ENCODE results near the gene SKI. TPM values are rescaled to one million over a fixed set of nuclear protein-coding genes. Genes with fewer than 3 reads are reported as not detected.

Gene SKI
- total RNA-seq, 2 experiments from 2014 or later = 4.7 to 11.7 TPM

- CTCF ChIA-PET (ENCODE audit: unreplicated experiment) = no interaction called here
- BruUV-seq (replicated peaks) = no TSS peak
- DNase-seq (ENCODE audit: low spot score) = no peak
- no peak overlapping the region for H3K4me2 ChIP-seq (ENCODE audit: low read length)
- H3K79me2 ChIP-seq (ENCODE audit: insufficient read depth, low read depth, low read length) = no peaks in the 10 kb centered on the region
- no peak overlapping the region for H3K4me3 ChIP-seq (ENCODE audit: low read depth, low read length, poor library complexity, severe bottlenecking)
- no peak for TF ChIP-seq EZH2phosphoT487 (IDR thresholded peaks at IDR 0.05; ENCODE audit: borderline replicate concordance, low read depth, low read length)
- TF ChIP-seq CTCF (conservative IDR thresholded peaks at IDR 0.05; ENCODE audit: low read length) = no peak
- H2AFZ ChIP-seq (ENCODE audit: low read length) = no peak overlapping the region
- POLR2A ChIA-PET = no interaction called here
- intact Hi-C loops (cut with micrococcal nuclease; ENCODE audit: unreplicated experiment) = no loop called here
- H3K4me1 ChIP-seq (ENCODE audit: insufficient read depth, low read length, poor library complexity, severe bottlenecking) = no peaks in the 10 kb centered on the region
- no peaks in the 10 kb centered on the region; the same call in 1 of the 2 replicates for H4K20me1 ChIP-seq (ENCODE audit: insufficient read depth, low read length)
- H3K9me2 ChIP-seq (ENCODE audit: insufficient read depth, low read length) = no peaks in the 10 kb centered on the region
- H3K27ac ChIP-seq (ENCODE audit: low read depth, low read length, poor library complexity, severe bottlenecking) = no peak overlapping the region
- no peaks in the 10 kb centered on the region for H3K9me3 ChIP-seq (ENCODE audit: low read length)
- H3K36me3 ChIP-seq (ENCODE audit: insufficient read depth, low read length) = no peaks in the 10 kb centered on the region
Observed at GRCh38 chr1:2216767-2217058, 11.4 kb upstream of the SKI start.

GRCh38 chr1:2221271-2221670 lies 6.8 kb upstream of the SKI start:
- H3K36me3 ChIP-seq (ENCODE audit: insufficient read depth, low read length) = no peaks in the 10 kb centered on the region
- no peak overlapping the region for H2AFZ ChIP-seq (ENCODE audit: low read length)
- H3K4me1 ChIP-seq (ENCODE audit: insufficient read depth, low read length, poor library complexity, severe bottlenecking) = no peaks in the 10 kb centered on the region
- no peaks in the 10 kb centered on the region for H3K79me2 ChIP-seq (ENCODE audit: insufficient read depth, low read depth, low read length)
- intact Hi-C loops (cut with micrococcal nuclease; ENCODE audit: unreplicated experiment) = no loop called here
- DNase-seq (ENCODE audit: low spot score) = no peak
- no peaks in the 10 kb centered on the region; the same call in 1 of the 2 replicates for H4K20me1 ChIP-seq (ENCODE audit: insufficient read depth, low read length)
- H3K9me3 ChIP-seq (ENCODE audit: low read length) = no peaks in the 10 kb centered on the region
- no TSS peak for BruUV-seq (replicated peaks)
- no peak overlapping the region for H3K4me3 ChIP-seq (ENCODE audit: low read depth, low read length, poor library complexity, severe bottlenecking)
- no peak for TF ChIP-seq CTCF (conservative IDR thresholded peaks at IDR 0.05; ENCODE audit: low read length)
- no peak overlapping the region for H3K27ac ChIP-seq (ENCODE audit: low read depth, low read length, poor library complexity, severe bottlenecking)
- H3K4me2 ChIP-seq (ENCODE audit: low read length) = no peak overlapping the region
- ChIA-PET POLR2A (interaction anchor here (0.6 kb wide), 1 partner anchor 27 kb away, joined by 3 read pairs; no protein-coding TSS in a partner anchor), CTCF (ENCODE audit: unreplicated experiment) (no interaction called here)
- H3K9me2 ChIP-seq (ENCODE audit: insufficient read depth, low read length) = no peaks in the 10 kb centered on the region

- no peak overlapping the region for H3K27ac ChIP-seq (ENCODE audit: low read depth, low read length, poor library complexity, severe bottlenecking)
- BruUV-seq (replicated peaks) = no TSS peak
- H2AFZ ChIP-seq (ENCODE audit: low read length) = no peak overlapping the region
- H3K4me1 ChIP-seq (ENCODE audit: insufficient read depth, low read length, poor library complexity, severe bottlenecking) = peaks cover 3% of the 10 kb centered on the region
- intact Hi-C loops (cut with micrococcal nuclease; ENCODE audit: unreplicated experiment) = no loop called here
- H4K20me1 ChIP-seq (ENCODE audit: insufficient read depth, low read length) = no peaks in the 10 kb centered on the region
- H3K79me2 ChIP-seq (ENCODE audit: insufficient read depth, low read depth, low read length) = no peaks in the 10 kb centered on the region
- POLR2A ChIA-PET = no interaction called here
- H3K36me3 ChIP-seq (ENCODE audit: insufficient read depth, low read length) = no peaks in the 10 kb centered on the region
- no peak overlapping the region for H3K4me2 ChIP-seq (ENCODE audit: low read length)
- no peaks in the 10 kb centered on the region for H3K9me2 ChIP-seq (ENCODE audit: insufficient read depth, low read length)
- no peaks in the 10 kb centered on the region for H3K9me3 ChIP-seq (ENCODE audit: low read length)
- no peak overlapping the region for H3K4me3 ChIP-seq (ENCODE audit: low read depth, low read length, poor library complexity, severe bottlenecking)
- CTCF ChIA-PET (ENCODE audit: unreplicated experiment) = no interaction called here
- TF ChIP-seq CTCF (conservative IDR thresholded peaks at IDR 0.05; ENCODE audit: low read length) (no peak), EZH2phosphoT487 (IDR thresholded peaks at IDR 0.05; ENCODE audit: borderline replicate concordance, low read depth, low read length) (no peak)
- no peak for DNase-seq (ENCODE audit: low spot score)
Observed at GRCh38 chr1:2224170-2224584, 3.9 kb upstream of the SKI start.

Measured in OCI-LY7 (cell line).